ENCODE data around the gene PLEKHF1.

PLEKHF1 gene

GRCh38 chr19:29672933-29673336, 7.7 kb downstream of the PLEKHF1 start:
- no peak overlapping the region for H3K27ac ChIP-seq (ENCODE audit: insufficient read depth, low read depth, low read length, poor library complexity, severe bottlenecking)
- H3K4me3 ChIP-seq (ENCODE audit: insufficient read depth, low read depth, low read length) = no peak overlapping the region
- H3K27me3 ChIP-seq (ENCODE audit: control insufficient read depth, insufficient read depth, low read length, poor library complexity, severe bottlenecking) = no peaks in the 10 kb centered on the region
- H3K36me3 ChIP-seq (ENCODE audit: control insufficient read depth, insufficient read depth, low read length) = no peaks in the 10 kb centered on the region
- no peaks in the 10 kb centered on the region for H3K9me3 ChIP-seq (ENCODE audit: control insufficient read depth, low read length)
- WGBS, 2 experiments = 90 to 94% methylated on average over 11 of the region's 11 CpGs
- no peaks in the 10 kb centered on the region for H3K4me1 ChIP-seq (ENCODE audit: control insufficient read depth, insufficient read depth, low read length)

DNA sequence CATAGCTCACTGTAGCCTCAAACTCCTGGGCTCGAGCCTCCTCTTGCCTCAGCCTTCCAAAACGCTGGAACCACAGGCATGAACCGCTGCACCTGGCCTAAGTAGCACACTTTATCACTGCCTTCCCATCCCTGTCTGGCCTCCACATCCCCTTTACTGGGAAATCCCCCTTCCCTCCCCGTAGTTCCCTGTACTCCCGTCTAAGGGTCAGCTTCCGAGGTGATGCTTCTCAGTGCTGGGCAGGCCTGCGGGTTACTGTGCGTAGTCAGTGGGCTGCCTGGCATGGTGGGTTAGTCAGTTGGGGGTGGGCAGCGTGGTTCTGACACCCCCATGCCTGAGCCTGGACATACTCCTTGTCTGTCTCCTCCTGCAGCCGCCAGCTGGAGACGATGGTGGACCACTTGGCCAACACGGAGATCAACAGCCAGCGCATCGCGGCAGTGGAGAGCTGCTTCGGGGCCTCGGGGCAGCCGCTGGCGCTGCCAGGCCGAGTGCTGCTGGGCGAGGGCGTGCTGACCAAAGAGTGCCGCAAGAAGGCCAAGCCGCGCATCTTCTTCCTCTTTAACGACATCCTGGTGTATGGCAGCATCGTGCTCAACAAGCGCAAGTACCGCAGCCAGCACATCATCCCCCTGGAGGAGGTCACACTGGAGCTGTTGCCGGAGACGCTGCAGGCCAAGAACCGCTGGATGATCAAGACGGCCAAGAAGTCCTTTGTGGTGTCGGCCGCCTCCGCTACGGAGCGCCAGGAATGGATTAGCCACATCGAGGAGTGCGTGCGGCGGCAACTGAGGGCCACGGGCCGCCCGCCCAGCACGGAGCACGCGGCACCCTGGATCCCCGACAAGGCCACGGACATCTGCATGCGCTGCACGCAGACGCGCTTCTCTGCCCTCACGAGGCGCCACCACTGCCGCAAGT, 8.4 kb downstream of the PLEKHF1 start:
- Histone ChIP-seq H3K4me1 (ENCODE audit: control insufficient read depth, insufficient read depth, low read length) (no peaks in the 10 kb centered on the region), H3K9me3 (ENCODE audit: control insufficient read depth, low read length) (no peaks in the 10 kb centered on the region), H3K27ac (ENCODE audit: insufficient read depth, low read depth, low read length, poor library complexity, severe bottlenecking) (no peak overlapping the region), H3K27me3 (ENCODE audit: control insufficient read depth, insufficient read depth, low read length, poor library complexity, severe bottlenecking) (no peaks in the 10 kb centered on the region), H3K36me3 (ENCODE audit: control insufficient read depth, insufficient read depth, low read length) (no peaks in the 10 kb centered on the region), H3K4me3 (ENCODE audit: insufficient read depth, low read depth, low read length) (no peak overlapping the region)
- 94 to 95% methylated on average over 57 of the region's 57 CpGs for WGBS, 2 experiments

DNA sequence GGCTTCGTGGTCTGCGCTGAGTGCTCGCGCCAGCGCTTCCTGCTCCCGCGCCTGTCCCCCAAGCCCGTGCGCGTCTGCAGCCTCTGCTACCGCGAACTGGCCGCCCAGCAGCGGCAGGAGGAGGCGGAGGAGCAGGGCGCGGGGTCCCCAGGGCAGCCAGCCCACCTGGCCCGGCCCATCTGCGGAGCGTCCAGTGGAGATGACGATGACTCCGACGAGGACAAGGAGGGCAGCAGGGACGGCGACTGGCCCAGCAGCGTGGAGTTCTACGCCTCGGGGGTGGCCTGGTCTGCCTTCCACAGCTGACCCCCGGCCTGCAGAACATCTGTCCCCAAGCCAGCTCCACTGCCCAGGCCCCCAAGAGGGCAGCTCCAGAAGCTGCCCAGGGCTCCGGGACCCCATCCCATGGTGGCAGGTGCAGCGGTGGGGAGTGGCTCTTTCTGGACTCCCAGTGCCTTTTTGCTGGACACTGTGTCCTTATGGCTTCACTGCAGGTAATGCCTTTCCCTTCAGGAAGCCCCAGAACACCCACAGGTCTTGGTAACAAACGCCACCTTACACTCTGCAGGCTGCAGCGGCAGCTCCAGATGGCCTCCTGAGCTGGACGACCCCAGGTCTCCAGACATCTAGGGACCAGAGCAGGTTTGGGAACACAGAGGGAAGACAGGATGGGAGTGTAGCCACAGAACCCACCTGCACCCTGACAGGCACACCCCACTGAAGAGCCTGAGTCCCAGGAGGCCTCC, 9.3 kb downstream of the PLEKHF1 start:
- H3K4me3 ChIP-seq (ENCODE audit: insufficient read depth, low read depth, low read length) = no peak overlapping the region
- 96% methylated on average over 34 of the region's 34 CpGs for WGBS, 2 experiments
- no peaks in the 10 kb centered on the region for H3K4me1 ChIP-seq (ENCODE audit: control insufficient read depth, insufficient read depth, low read length)
- H3K27ac ChIP-seq (ENCODE audit: insufficient read depth, low read depth, low read length, poor library complexity, severe bottlenecking) = no peak overlapping the region
- no peaks in the 10 kb centered on the region for H3K9me3 ChIP-seq (ENCODE audit: control insufficient read depth, low read length)
- H3K27me3 ChIP-seq (ENCODE audit: control insufficient read depth, insufficient read depth, low read length, poor library complexity, severe bottlenecking) = no peaks in the 10 kb centered on the region
- H3K36me3 ChIP-seq (ENCODE audit: control insufficient read depth, insufficient read depth, low read length) = no peaks in the 10 kb centered on the region

DNA sequence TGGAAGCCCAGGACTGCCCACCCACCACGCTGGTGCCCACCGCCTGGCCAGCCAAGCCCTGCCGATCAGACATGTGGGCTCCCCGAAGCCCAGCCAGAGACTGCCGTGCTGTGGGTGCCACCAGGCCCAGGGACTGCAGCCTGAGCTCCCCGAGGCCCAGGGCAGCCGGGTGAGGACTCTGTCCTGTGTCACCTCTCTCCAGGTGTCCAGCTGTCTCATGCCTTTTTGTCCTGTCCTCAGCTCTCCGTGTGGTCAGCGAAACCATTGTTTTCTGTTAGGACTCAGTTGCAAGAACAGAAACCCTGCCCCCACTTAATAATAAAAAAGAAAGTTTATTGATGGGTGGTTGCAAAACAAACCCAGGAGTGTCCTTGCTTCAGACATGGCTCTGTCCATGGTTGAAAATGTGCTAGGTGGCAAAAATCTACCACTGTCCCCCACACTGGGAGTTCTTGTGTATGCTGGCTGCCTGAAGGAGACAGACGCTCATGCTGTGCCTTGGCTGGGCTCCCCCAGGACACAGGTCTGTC, 9.9 kb downstream of the PLEKHF1 start:
- H3K27me3 ChIP-seq (ENCODE audit: control insufficient read depth, insufficient read depth, low read length, poor library complexity, severe bottlenecking) = no peaks in the 10 kb centered on the region

GRCh38 chr19:29675650-29676186, 10.5 kb downstream of the PLEKHF1 start:
- Histone ChIP-seq H3K36me3 (ENCODE audit: control insufficient read depth, insufficient read depth, low read length) (no peaks in the 10 kb centered on the region), H3K4me3 (ENCODE audit: insufficient read depth, low read depth, low read length) (no peak overlapping the region), H3K27me3 (ENCODE audit: control insufficient read depth, insufficient read depth, low read length, poor library complexity, severe bottlenecking) (no peaks in the 10 kb centered on the region), H3K9me3 (ENCODE audit: control insufficient read depth, low read length) (no peaks in the 10 kb centered on the region), H3K27ac (ENCODE audit: insufficient read depth, low read depth, low read length, poor library complexity, severe bottlenecking) (no peak overlapping the region), H3K4me1 (ENCODE audit: control insufficient read depth, insufficient read depth, low read length) (no peaks in the 10 kb centered on the region)
- 90 to 92% methylated on average over 13 of the region's 13 CpGs for WGBS, 2 experiments

More for the DNA sequence above, 9.9 kb downstream of the PLEKHF1 start:
- Histone ChIP-seq H3K36me3 (ENCODE audit: control insufficient read depth, insufficient read depth, low read length) (no peaks in the 10 kb centered on the region), H3K9me3 (ENCODE audit: control insufficient read depth, low read length) (no peaks in the 10 kb centered on the region), H3K4me1 (ENCODE audit: control insufficient read depth, insufficient read depth, low read length) (no peaks in the 10 kb centered on the region), H3K4me3 (ENCODE audit: insufficient read depth, low read depth, low read length) (no peak overlapping the region), H3K27ac (ENCODE audit: insufficient read depth, low read depth, low read length, poor library complexity, severe bottlenecking) (no peak overlapping the region)
- WGBS, 2 experiments = 92 to 94% methylated on average over 10 of the region's 10 CpGs

DNA sequence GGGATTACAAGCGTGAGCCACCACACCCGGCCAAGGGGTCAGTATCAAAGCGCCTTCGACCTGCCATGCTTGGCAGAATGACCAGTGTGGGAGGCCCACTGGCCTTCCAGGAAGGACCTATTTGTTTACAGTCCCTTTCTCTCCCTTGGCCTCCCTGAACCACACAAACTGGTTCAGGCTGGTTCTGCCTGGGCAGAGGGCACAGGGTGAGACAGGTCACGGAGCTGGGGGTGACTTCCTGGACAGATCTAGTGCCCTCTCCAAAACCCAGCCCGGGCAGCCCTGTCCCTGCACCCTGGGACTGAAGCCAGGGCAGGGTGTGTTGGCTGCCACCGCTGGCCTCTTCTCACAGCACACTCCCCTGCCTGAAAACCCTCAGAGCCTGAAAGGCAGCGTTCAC, 11.3 kb downstream of the PLEKHF1 start:
- H3K36me3 ChIP-seq (ENCODE audit: control insufficient read depth, insufficient read depth, low read length) = no peaks in the 10 kb centered on the region
- no peaks in the 10 kb centered on the region for H3K27me3 ChIP-seq (ENCODE audit: control insufficient read depth, insufficient read depth, low read length, poor library complexity, severe bottlenecking)
- H3K27ac ChIP-seq (ENCODE audit: insufficient read depth, low read depth, low read length, poor library complexity, severe bottlenecking) = no peak overlapping the region
- no peak overlapping the region for H3K4me3 ChIP-seq (ENCODE audit: insufficient read depth, low read depth, low read length)
- H3K4me1 ChIP-seq (ENCODE audit: control insufficient read depth, insufficient read depth, low read length) = peaks cover 1% of the 10 kb centered on the region
- H3K9me3 ChIP-seq (ENCODE audit: control insufficient read depth, low read length) = no peaks in the 10 kb centered on the region
- 87 to 88% methylated on average over 8 of the region's 8 CpGs for WGBS, 2 experiments

DNA sequence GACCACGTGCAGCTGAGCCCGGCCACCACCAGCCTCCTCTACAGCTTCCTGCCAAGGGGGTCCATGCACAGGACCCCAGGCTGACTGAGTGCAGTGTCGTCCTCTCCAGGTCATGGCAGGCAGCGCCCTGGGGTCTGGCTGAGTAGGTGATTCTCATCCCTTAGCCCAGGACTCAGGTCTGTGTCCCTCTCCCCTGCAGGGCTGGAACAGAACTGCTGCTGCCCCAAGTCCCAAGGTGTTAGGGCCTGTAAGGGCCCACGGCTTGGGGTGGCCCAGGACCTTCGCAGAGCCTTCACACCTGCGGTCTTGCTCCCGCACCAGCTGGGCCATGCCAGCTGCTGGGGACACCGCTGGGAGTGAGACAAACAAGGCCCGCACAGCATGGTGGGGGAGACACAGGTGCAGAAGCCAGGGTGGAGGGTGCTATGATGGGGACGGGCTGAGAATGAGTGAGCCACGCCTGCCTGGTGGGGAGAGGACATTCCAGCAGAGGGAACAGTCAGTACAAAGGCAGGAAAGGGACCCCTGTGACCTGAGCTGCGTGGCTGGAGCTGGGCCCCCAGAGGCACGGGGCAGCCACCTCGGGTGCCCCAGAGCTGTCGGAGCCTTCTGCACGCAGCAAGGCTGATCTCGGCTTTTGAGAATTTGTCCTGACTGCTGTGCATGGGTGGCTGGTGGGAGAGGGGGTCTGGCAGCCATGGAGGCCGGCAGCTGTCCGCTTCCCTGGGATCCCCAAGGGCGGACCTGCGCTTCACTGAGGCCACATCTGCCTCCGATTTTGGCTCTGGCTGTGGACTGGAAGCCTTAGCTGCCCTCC, 11.9 kb downstream of the PLEKHF1 start:
- Histone ChIP-seq H3K27me3 (ENCODE audit: control insufficient read depth, insufficient read depth, low read length, poor library complexity, severe bottlenecking) (no peaks in the 10 kb centered on the region), H3K36me3 (ENCODE audit: control insufficient read depth, insufficient read depth, low read length) (no peaks in the 10 kb centered on the region), H3K9me3 (ENCODE audit: control insufficient read depth, low read length) (no peaks in the 10 kb centered on the region), H3K4me1 (ENCODE audit: control insufficient read depth, insufficient read depth, low read length) (peaks cover 5% of the 10 kb centered on the region), H3K4me3 (ENCODE audit: insufficient read depth, low read depth, low read length) (no peak overlapping the region), H3K27ac (ENCODE audit: insufficient read depth, low read depth, low read length, poor library complexity, severe bottlenecking) (no peak overlapping the region)
- WGBS, 2 experiments = 92 to 93% methylated on average over 23 of the region's 23 CpGs

DNA sequence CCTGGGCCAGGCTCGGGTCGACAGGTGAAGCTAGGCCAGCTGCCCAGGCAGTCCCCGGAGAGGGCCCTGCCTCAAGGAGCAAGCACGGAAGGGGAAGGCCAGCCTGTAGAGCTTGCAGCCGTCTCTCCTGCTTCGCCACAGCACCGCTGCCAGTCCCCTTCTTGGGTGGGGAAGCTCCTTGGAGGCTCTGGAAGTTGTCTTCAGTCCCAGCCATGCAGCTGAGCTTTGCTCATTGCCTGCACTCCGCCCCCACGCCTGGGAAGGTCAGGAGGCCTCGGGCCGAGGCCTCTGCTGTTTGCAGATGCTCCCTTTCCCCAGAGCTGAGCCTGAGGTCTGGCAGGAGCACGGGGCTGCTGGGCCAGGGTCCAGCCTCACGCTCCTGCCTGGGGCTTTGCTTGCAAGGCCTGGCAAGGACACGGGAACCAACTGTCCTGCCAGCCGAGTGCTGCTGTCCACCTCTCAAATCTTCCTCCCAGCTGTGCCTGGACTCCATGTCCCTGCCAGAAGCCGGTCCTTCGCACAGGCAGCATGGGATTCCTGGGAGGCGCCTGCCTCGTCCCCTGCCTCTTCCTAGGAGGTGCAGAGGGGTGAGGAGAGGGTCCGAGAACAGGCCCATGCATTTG, 13.3 kb downstream of the PLEKHF1 start:
- Histone ChIP-seq H3K27ac (ENCODE audit: insufficient read depth, low read depth, low read length, poor library complexity, severe bottlenecking) (no peak overlapping the region), H3K36me3 (ENCODE audit: control insufficient read depth, insufficient read depth, low read length) (no peaks in the 10 kb centered on the region), H3K9me3 (ENCODE audit: control insufficient read depth, low read length) (no peaks in the 10 kb centered on the region), H3K27me3 (ENCODE audit: control insufficient read depth, insufficient read depth, low read length, poor library complexity, severe bottlenecking) (no peaks in the 10 kb centered on the region), H3K4me3 (ENCODE audit: insufficient read depth, low read depth, low read length) (no peak overlapping the region), H3K4me1 (ENCODE audit: control insufficient read depth, insufficient read depth, low read length) (peaks cover 17% of the 10 kb centered on the region)
- WGBS, 2 experiments = 90 to 91% methylated on average over 20 of the region's 20 CpGs

- H3K27me3 ChIP-seq (ENCODE audit: control insufficient read depth, insufficient read depth, low read length, poor library complexity, severe bottlenecking) = no peaks in the 10 kb centered on the region
- no peaks in the 10 kb centered on the region for H3K9me3 ChIP-seq (ENCODE audit: control insufficient read depth, low read length)
- peaks cover 17% of the 10 kb centered on the region for H3K4me1 ChIP-seq (ENCODE audit: control insufficient read depth, insufficient read depth, low read length)
- no peaks in the 10 kb centered on the region for H3K36me3 ChIP-seq (ENCODE audit: control insufficient read depth, insufficient read depth, low read length)
- WGBS, 2 experiments = 86 to 88% methylated on average over 9 of the region's 9 CpGs
- H3K4me3 ChIP-seq (ENCODE audit: insufficient read depth, low read depth, low read length) = no peak overlapping the region
- H3K27ac ChIP-seq (ENCODE audit: insufficient read depth, low read depth, low read length, poor library complexity, severe bottlenecking) = no peak overlapping the region
Observed at GRCh38 chr19:29679598-29680210, 14.4 kb downstream of the PLEKHF1 start.
